Measurements from ENCODE around the gene BMP6.
A peak's percentile ranks its signal among the peaks of the same experiment; 100 is the strongest.
"Not testable (repeated sequence)": the region's sequence is repeated elsewhere in the genome, so short reads cannot be mapped to it uniquely, and the experiment has no call there.

The BMP6 gene

GRCh38 chr6:7891078-7891872 lies 165.4 kb downstream of the BMP6 start:
- no peak for DNase-seq

GRCh38 chr6:7892367-7892766 lies 166.5 kb downstream of the BMP6 start:
- not testable (repeated sequence) for DNase-seq

- no peak for DNase-seq
These were observed 167.4 kb downstream of the BMP6 start for GRCh38 chr6:7893342-7893741.

GRCh38 chr6:7894262-7895124 lies 168.6 kb downstream of the BMP6 start:
- DNase-seq, result no peak

- DNase-seq, result no peak
These were observed 169.2 kb downstream of the BMP6 start for GRCh38 chr6:7895125-7895423.

GRCh38 chr6:7896465-7896987 lies 170.6 kb downstream of the BMP6 start:
- no peak for DNase-seq

GRCh38 chr6:7897461-7898192 lies 171.7 kb downstream of the BMP6 start:
- no peak for DNase-seq

- not testable (repeated sequence) for DNase-seq
These were observed 172.3 kb downstream of the BMP6 start for GRCh38 chr6:7898193-7898586.

GRCh38 chr6:7899101-7899888 lies 173.4 kb downstream of the BMP6 start:
- no peak for DNase-seq

- no peak for DNase-seq
These were observed 174.0 kb downstream of the BMP6 start for GRCh38 chr6:7899889-7900213.

GRCh38 chr6:7900621-7901020 lies 174.7 kb downstream of the BMP6 start:
- no peak for DNase-seq

- DNase-seq, result no peak
These were observed 175.2 kb downstream of the BMP6 start for GRCh38 chr6:7901056-7901455.

- DNase-seq, result no peak
These were observed 175.9 kb downstream of the BMP6 start for GRCh38 chr6:7901780-7902179.

- no peak for DNase-seq
These were observed 176.3 kb downstream of the BMP6 start for GRCh38 chr6:7902221-7902620.

GRCh38 chr6:7902867-7903266 lies 177.0 kb downstream of the BMP6 start:
- no peak for DNase-seq

- DNase-seq, result no peak
These were observed 177.8 kb downstream of the BMP6 start for GRCh38 chr6:7903673-7904072.

GRCh38 chr6:7904654-7905319 lies 178.9 kb downstream of the BMP6 start:
- DNase-seq, result no peak

GRCh38 chr6:7905416-7905815 lies 179.5 kb downstream of the BMP6 start:
- DNase-seq, result no peak

- no peak for DNase-seq
These were observed 180.8 kb downstream of the BMP6 start for GRCh38 chr6:7906741-7907140.

- no peak for DNase-seq
These were observed 181.3 kb downstream of the BMP6 start for GRCh38 chr6:7907159-7907558.

- peak; percentile 47 for DNase-seq
These were observed 183.7 kb downstream of the BMP6 start for GRCh38 chr6:7909323-7910276.
